HG03025 (cell line): Measurements from ENCODE around the gene ECEL1.

Source experiments
- ATAC-seq: cut with Tn5 transposase; IDR thresholded peaks from one replicate; pipeline ENCODE4 v1.9.1; 2021; ENCODE audit warnings: mild to moderate bottlenecking, moderate library complexity; ENCODE audit not compliant: unreplicated experiment, low FRiP score

The ECEL1 gene

GRCh38 chr2:232485348-232485756, 2.3 kb downstream of the ECEL1 start:
- ATAC-seq, result no peak

- no peak for ATAC-seq
Measured at GRCh38 chr2:232484628-232485347, 2.8 kb downstream of the ECEL1 start.

GRCh38 chr2:232483923-232484627, 3.6 kb downstream of the ECEL1 start:
- no peak for ATAC-seq

GRCh38 chr2:232483311-232483922, 4.2 kb downstream of the ECEL1 start:
- no peak for ATAC-seq

GRCh38 chr2:232482301-232483238, 5.1 kb downstream of the ECEL1 start:
- ATAC-seq, result no peak

GRCh38 chr2:232481322-232482140, 6.1 kb downstream of the ECEL1 start:
- no peak for ATAC-seq

GRCh38 chr2:232480201-232481190, 7.1 kb downstream of the ECEL1 start:
- ATAC-seq, result no peak

GRCh38 chr2:232479341-232480200, 8.1 kb downstream of the ECEL1 start:
- no peak for ATAC-seq

- no peak for ATAC-seq
Measured at GRCh38 chr2:232478571-232479340, 8.9 kb downstream of the ECEL1 start.

GRCh38 chr2:232477751-232478510, 9.7 kb downstream of the ECEL1 start:
- no peak for ATAC-seq

- ATAC-seq, result no peak
Measured at GRCh38 chr2:232476791-232477190, 10.8 kb downstream of the ECEL1 start.

GRCh38 chr2:232476045-232476444, 11.6 kb downstream of the ECEL1 start:
- no peak for ATAC-seq

- no peak for ATAC-seq
Measured at GRCh38 chr2:232473467-232473890, 14.2 kb downstream of the ECEL1 start.

GRCh38 chr2:232466221-232466620, 21.4 kb downstream of the ECEL1 start:
- ATAC-seq, result no peak

- ATAC-seq, result no peak
Measured at GRCh38 chr2:232465061-232465460, 22.6 kb downstream of the ECEL1 start.

GRCh38 chr2:232464544-232464885, 23.1 kb downstream of the ECEL1 start:
- ATAC-seq, result no peak
